ENCODE measurements around the gene EEF1A2.

The EEF1A2 gene

GRCh38 chr20:63459070-63459380, 39.9 kb downstream of the EEF1A2 start:
- no peak for TF ChIP-seq EP300 (IDR thresholded peaks at IDR 0.05; ENCODE audit: borderline replicate concordance)
- TF ChIP-seq, protein P1, sequence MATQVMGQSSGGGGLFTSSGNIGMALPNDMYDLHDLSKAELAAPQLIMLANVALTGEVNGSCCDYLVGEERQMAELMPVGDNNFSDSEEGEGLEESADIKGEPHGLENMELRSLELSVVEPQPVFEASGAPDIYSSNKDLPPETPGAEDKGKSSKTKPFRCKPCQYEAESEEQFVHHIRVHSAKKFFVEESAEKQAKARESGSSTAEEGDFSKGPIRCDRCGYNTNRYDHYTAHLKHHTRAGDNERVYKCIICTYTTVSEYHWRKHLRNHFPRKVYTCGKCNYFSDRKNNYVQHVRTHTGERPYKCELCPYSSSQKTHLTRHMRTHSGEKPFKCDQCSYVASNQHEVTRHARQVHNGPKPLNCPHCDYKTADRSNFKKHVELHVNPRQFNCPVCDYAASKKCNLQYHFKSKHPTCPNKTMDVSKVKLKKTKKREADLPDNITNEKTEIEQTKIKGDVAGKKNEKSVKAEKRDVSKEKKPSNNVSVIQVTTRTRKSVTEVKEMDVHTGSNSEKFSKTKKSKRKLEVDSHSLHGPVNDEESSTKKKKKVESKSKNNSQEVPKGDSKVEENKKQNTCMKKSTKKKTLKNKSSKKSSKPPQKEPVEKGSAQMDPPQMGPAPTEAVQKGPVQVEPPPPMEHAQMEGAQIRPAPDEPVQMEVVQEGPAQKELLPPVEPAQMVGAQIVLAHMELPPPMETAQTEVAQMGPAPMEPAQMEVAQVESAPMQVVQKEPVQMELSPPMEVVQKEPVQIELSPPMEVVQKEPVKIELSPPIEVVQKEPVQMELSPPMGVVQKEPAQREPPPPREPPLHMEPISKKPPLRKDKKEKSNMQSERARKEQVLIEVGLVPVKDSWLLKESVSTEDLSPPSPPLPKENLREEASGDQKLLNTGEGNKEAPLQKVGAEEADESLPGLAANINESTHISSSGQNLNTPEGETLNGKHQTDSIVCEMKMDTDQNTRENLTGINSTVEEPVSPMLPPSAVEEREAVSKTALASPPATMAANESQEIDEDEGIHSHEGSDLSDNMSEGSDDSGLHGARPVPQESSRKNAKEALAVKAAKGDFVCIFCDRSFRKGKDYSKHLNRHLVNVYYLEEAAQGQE (IDR thresholded peaks at IDR 0.05; ENCODE audit: low read depth), result no peak

GRCh38 chr20:63458170-63459069, 40.5 kb downstream of the EEF1A2 start:
- TF ChIP-seq TCF12 (IDR thresholded peaks at IDR 0.05; ENCODE audit: low read depth), result no peak
- TF ChIP-seq, protein P1 (IDR thresholded peaks at IDR 0.05; ENCODE audit: low read depth), result no peak
- TF ChIP-seq FOXM1 (IDR thresholded peaks at IDR 0.05; ENCODE audit: borderline replicate concordance, low read depth), result no peak
- no peak for TF ChIP-seq ZBTB7A (IDR thresholded peaks at IDR 0.05; ENCODE audit: low read depth)
- no peak for TF ChIP-seq MAX (IDR thresholded peaks at IDR 0.05)
- no peak for TF ChIP-seq RAD21 (IDR thresholded peaks at IDR 0.05; ENCODE audit: low read depth)
- TF ChIP-seq EGR1 (IDR thresholded peaks at IDR 0.05), result no peak
- TF ChIP-seq USF1 (IDR thresholded peaks at IDR 0.05), result no peak
- TF ChIP-seq CEBPB (IDR thresholded peaks at IDR 0.05), result no peak
- no peak for TF ChIP-seq CREB1 (IDR thresholded peaks at IDR 0.05; ENCODE audit: low read depth)
- TF ChIP-seq YY1 (IDR thresholded peaks at IDR 0.05; ENCODE audit: low read depth), result no peak
- TF ChIP-seq NFIC (IDR thresholded peaks at IDR 0.05), result no peak
- TF ChIP-seq TEAD4 (IDR thresholded peaks at IDR 0.05), result no peak
- TF ChIP-seq EP300 (IDR thresholded peaks at IDR 0.05; ENCODE audit: borderline replicate concordance), result no peak
- TF ChIP-seq TAF1 (IDR thresholded peaks at IDR 0.05; ENCODE audit: low read depth), result no peak

GRCh38 chr20:63457737-63458136, 41.1 kb downstream of the EEF1A2 start:
- TF ChIP-seq FOXM1 (IDR thresholded peaks at IDR 0.05; ENCODE audit: borderline replicate concordance, low read depth) (no peak), CREB1 (IDR thresholded peaks at IDR 0.05; ENCODE audit: low read depth) (no peak), YY1 (IDR thresholded peaks at IDR 0.05; ENCODE audit: low read depth) (no peak), TCF12 (IDR thresholded peaks at IDR 0.05; ENCODE audit: low read depth) (no peak), EGR1 (IDR thresholded peaks at IDR 0.05) (no peak), USF1 (IDR thresholded peaks at IDR 0.05) (peak; percentile 81), NFIC (IDR thresholded peaks at IDR 0.05) (peak; percentile 41; the same call in 1 of the 2 replicates), MAX (IDR thresholded peaks at IDR 0.05) (peak; percentile 96)
- TF ChIP-seq, protein P1 (IDR thresholded peaks at IDR 0.05; ENCODE audit: low read depth), result peak; percentile 79

DNA sequence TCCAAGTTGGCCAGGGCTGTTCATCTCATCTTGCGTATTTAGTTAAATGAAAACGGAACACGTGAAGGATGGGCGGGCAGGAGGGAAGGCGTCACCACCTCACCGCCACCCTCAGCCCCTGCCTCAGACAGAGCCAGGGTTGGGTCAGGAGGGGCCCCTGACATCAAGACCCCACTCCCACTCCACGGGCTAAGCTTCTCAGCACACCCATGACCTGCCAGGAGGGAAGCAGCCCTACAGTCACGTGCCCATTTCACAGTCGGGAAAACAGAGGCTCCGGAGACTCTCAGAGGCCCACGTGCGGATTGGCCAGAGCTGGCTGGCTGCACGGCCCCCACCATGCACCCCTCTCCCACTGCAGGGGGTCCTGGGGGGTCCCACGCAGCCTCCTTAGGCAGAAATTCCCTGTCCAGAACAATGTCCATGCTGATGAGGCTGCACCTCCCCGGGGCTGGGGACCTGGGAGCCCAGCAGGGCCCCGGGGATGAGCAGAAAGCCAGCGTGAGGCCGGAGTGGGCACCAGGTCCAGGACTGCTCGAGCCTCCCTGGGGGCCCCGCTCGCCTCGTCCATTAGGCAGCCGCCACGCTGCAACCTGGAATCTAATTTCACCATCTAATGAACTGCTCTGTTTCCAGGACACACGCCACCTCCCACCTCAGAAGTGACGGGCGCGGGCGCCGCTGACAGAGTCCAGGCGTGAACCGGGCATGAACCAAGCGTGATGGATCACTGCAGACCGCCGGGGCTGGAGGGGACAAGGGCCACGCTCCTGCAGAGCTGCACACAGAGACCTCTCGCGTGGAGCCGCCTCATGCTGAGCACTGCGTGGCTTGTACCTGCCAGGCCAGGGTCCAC, 42.2 kb downstream of the EEF1A2 start:
- TF ChIP-seq FOXM1 (IDR thresholded peaks at IDR 0.05; ENCODE audit: borderline replicate concordance, low read depth), result no peak
- TF ChIP-seq USF1 (IDR thresholded peaks at IDR 0.05), result peak; percentile 61
- TF ChIP-seq YY1 (IDR thresholded peaks at IDR 0.05; ENCODE audit: low read depth), result no peak
